ENCODE measurements around the gene RAPH1.

The RAPH1 gene, protein sequence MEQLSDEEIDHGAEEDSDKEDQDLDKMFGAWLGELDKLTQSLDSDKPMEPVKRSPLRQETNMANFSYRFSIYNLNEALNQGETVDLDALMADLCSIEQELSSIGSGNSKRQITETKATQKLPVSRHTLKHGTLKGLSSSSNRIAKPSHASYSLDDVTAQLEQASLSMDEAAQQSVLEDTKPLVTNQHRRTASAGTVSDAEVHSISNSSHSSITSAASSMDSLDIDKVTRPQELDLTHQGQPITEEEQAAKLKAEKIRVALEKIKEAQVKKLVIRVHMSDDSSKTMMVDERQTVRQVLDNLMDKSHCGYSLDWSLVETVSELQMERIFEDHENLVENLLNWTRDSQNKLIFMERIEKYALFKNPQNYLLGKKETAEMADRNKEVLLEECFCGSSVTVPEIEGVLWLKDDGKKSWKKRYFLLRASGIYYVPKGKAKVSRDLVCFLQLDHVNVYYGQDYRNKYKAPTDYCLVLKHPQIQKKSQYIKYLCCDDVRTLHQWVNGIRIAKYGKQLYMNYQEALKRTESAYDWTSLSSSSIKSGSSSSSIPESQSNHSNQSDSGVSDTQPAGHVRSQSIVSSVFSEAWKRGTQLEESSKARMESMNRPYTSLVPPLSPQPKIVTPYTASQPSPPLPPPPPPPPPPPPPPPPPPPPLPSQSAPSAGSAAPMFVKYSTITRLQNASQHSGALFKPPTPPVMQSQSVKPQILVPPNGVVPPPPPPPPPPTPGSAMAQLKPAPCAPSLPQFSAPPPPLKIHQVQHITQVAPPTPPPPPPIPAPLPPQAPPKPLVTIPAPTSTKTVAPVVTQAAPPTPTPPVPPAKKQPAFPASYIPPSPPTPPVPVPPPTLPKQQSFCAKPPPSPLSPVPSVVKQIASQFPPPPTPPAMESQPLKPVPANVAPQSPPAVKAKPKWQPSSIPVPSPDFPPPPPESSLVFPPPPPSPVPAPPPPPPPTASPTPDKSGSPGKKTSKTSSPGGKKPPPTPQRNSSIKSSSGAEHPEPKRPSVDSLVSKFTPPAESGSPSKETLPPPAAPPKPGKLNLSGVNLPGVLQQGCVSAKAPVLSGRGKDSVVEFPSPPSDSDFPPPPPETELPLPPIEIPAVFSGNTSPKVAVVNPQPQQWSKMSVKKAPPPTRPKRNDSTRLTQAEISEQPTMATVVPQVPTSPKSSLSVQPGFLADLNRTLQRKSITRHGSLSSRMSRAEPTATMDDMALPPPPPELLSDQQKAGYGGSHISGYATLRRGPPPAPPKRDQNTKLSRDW

DNA sequence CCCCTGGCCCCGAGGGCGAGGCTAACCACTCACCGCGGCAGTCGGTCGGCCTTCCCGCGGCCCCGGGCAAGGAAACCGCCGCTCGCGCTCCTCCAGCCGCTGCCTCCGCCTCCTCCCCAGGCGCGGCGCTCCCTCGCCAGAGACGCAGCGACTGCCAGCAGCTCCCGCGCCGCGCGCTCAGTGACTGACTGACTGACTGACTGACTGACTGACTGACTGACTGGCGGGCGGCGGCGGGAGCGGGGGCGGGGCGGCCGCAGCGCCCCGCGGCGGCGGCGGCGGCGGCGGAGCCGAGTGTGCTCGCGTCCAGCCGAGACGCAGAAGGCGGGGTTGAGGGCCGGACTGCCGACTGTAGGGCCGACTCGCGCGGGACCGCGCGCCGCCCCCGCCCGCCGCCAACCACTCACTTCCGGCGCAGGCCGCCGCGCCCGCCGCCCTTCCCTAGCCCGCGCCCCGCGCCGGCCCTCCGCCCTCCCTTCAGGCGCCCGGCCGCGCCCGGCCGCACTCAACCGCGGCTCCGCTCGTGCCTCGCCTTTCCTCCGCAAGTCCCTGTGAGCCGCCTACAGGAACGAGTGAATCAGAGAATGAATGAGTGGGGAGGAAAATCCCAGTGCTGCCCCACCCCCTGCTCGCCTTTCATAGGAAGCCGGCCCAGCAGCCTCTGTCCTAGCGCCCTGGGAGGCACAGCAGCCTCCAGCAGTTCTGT, at the start of gene RAPH1:
Gene RAPH1 (minus strand): TSS at position 224 of the 706 bp plus-strand sequence. CDS start 39,948 bp downstream, outside the sequence.
- peak; percentile 27 to 70 (median 44) for DNase-seq (ENCODE audit: low read depth in 4 of 4, low spot score in 1 of 4)

GRCh38 chr2:203584784-203585183, 49.7 kb upstream of the RAPH1 start:
- DNase-seq (ENCODE audit: low read depth in 4 of 4, low spot score in 1 of 4): no peak

GRCh38 chr2:203583701-203584100, 48.6 kb upstream of the RAPH1 start:
- DNase-seq (ENCODE audit: low read depth in 4 of 4, low spot score in 1 of 4): no peak

GRCh38 chr2:203583084-203583695, 48.1 kb upstream of the RAPH1 start:
- DNase-seq (ENCODE audit: low read depth in 4 of 4, low spot score in 1 of 4): no peak

- no peak for DNase-seq (ENCODE audit: low read depth in 4 of 4, low spot score in 1 of 4)
Measured at GRCh38 chr2:203582468-203582867, 47.4 kb upstream of the RAPH1 start.

- no peak for DNase-seq (ENCODE audit: low read depth in 4 of 4, low spot score in 1 of 4)
Measured at GRCh38 chr2:203580844-203581243, 45.7 kb upstream of the RAPH1 start.

DNA sequence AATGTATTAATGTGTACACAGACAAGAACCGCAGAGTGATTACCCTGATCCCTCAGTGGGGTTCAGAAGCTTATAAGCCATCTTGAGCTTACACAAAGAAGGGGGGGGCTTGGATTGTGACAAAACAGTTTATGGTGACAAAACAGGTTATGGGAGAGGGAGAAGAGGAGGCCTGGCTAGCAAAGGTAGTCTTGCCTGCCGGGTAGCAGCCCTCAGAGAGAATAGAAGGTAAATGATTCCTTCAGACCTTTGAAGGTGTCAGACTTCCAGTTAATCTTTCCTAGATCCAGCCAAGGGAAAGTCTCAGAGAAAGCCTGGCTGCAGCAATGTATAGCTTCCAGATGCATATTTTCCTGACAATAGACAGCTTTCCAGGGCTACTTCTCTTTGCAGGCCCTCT, 44.6 kb upstream of the RAPH1 start:
- DNase-seq (ENCODE audit: low read depth in 4 of 4, low spot score in 1 of 4): no peak

DNA sequence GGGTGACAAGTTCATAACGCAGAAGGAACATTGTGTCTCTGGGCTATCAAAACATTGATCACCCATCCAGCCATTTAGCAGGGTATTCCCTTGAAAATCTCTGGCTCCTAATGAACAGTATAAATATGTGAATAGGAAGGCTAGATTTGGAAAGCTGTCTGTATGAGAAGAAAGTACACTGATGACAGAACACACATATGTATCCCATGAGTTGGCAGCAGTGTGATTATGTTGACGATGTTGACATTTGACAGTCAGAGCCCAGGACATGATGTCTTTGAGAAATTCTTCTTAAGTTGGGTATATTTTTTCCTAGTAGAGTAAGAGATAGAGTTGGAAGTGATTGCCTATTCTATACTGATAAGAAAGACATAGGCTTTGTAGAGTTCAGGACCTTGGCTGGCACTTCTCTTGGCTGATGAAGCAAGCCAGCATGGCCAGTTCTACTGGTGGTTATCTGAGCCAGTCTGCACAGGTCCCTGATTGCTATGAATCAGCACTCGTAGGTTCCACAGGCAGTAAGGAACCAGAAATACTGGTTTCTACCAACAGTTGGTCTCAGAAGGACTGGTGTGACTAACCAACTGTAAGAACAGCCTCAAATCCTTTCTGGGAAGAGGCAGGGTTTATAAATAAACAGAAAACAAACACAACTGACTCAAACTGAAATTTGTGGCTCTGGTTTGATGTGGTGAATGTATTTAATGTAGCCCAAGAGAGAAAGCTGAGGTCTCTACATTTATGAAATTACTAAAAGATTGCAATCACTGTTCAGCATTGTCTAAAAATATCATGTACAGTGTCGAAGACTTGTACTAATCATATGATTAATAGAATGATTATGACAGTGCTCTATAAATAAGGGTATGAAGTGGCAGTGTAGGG, 43.9 kb upstream of the RAPH1 start:
- DNase-seq (ENCODE audit: low read depth in 4 of 4, low spot score in 1 of 4): no peak

- DNase-seq (ENCODE audit: low read depth in 4 of 4, low spot score in 1 of 4): no peak
Measured at GRCh38 chr2:203574824-203575223, 39.7 kb upstream of the RAPH1 start.

GRCh38 chr2:203572316-203572715, 37.2 kb upstream of the RAPH1 start:
- DNase-seq (ENCODE audit: low read depth in 4 of 4, low spot score in 1 of 4): no peak

DNA sequence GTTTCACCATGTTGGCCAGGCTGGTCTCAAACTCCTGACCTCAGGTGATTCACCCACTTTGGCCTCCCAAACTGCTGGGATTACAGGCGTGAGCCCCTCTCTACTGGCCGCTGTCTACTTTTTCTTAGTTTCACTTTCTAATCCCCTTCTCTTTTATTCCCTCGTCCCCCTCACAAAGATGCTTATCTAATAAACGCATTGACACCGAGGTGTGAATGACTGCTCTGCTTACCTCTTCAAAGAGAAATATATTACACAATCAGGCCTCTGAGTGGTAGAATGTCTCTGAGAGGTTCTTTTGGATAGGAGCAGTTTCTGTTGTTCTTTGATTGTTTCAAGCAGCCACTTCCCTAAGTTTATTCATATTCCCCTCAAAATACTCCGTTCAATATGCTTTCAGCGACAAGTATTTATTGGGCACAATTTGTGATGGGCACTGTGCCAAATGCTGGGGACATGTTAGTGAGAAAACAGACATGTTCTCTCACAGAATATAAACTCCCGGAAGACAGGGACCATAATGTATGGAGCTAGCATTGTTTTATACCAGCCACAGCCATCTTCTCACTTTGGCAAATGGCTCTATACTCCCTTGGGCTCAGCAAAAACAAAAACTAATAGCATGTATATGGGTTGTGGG, 34.7 kb upstream of the RAPH1 start:
- no peak for DNase-seq (ENCODE audit: low read depth in 4 of 4, low spot score in 1 of 4)

DNA sequence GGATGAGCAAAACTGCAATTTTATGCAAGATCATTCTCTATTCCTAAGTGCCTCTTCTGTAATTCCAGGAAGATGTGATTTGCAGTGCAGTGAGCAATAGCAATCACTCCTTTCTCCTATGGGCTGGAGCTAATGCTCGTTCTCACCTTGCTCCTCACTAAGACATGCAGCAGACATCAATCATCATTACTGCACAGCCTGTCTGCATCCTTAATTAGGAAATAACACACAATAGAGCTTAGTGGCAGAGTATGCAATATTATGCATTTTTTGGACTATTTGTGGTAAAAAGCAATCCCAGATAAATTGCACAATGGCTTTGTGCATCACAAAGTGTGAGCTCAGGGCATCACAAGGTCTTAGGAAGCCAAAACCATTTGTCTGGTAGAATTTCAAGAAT, 32.6 kb upstream of the RAPH1 start:
- DNase-seq (ENCODE audit: low read depth in 4 of 4, low spot score in 1 of 4): no peak

DNA sequence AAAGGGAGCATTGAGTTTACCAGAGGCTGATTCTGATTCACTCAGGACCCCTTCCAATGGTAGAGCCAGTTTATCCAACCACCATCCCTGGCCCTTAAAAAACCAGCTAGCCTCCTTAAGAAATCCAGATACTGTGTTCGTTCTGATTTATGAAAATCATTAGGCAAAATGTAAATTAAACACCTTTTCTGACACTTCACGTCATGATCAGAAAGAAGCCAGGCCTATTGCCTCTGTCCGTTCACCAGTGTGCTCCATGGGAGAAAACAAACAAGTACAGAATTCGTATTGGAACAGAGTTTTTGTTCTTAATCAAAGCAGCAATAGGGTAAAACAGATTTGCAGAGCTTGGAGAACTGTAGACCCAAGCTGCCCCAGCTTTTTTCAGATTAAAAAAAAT, 31.1 kb upstream of the RAPH1 start:
- DNase-seq (ENCODE audit: low read depth in 4 of 4, low spot score in 1 of 4): no peak

DNA sequence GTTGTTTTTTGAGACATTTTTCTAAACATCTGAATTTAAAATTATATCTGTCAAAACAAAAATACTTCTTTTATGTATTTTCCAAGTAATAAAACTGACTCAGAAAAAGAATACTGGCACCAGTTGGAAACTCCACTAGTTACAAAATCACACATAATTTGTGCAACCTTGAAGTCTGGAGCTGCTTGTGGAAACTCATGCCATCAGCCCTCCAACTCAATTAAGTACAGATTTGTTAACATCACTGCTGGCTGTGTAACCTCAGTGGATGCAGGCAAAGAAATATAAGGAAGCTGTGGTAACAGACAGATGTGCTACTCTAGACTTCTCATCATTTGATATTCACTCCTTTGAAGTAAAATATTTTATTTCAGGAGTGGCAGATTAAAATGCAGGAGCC, 30.0 kb upstream of the RAPH1 start:
- no peak for DNase-seq (ENCODE audit: low read depth in 4 of 4, low spot score in 1 of 4)

- no peak for DNase-seq (ENCODE audit: low read depth in 4 of 4, low spot score in 1 of 4)
Measured at GRCh38 chr2:203562268-203562667, 27.2 kb upstream of the RAPH1 start.

- DNase-seq (ENCODE audit: low read depth in 4 of 4, low spot score in 1 of 4): no peak
Measured at GRCh38 chr2:203559641-203560040, 24.5 kb upstream of the RAPH1 start.

DNA sequence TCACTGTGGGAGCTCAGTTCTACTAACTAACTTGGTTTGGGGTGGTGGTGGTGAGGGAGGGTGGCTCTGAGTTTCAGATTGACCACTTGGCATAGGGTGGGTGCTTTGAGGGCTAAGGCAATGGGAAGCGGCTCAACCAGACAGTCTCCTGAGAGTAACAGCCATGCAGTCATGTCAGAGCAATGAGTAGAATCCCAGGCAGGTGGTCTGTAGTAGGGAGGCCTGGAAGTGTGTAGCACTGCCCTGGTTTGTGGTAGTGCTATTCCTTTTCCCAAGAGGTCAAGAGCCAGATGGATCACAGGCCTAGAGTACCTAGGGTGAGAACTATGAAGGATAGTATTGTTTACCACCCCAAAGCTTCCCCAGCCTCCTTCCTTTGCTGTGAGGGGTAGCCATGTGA, 18.7 kb upstream of the RAPH1 start:
- no peak for DNase-seq (ENCODE audit: low read depth in 4 of 4, low spot score in 1 of 4)

DNA sequence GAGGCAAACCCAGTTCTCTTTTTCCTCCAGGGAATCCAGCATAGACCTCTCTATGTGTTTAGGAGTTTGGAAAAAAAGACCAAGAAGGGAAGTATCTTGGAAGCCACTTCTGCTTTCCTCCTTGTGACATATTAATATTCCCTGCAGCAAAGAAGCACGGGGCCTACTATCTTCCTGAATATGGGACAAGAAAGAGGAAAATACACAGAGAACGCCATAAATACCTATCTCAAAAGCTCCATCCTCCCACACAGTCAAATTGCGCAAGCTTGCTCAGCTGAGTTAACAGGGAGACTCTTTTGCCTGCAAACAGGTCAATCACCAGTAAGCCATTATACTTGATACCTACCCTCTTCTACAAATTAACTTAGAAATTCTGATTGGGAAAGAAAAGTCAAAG, 16.7 kb upstream of the RAPH1 start:
- no peak for DNase-seq (ENCODE audit: low read depth in 4 of 4, low spot score in 1 of 4)

DNA sequence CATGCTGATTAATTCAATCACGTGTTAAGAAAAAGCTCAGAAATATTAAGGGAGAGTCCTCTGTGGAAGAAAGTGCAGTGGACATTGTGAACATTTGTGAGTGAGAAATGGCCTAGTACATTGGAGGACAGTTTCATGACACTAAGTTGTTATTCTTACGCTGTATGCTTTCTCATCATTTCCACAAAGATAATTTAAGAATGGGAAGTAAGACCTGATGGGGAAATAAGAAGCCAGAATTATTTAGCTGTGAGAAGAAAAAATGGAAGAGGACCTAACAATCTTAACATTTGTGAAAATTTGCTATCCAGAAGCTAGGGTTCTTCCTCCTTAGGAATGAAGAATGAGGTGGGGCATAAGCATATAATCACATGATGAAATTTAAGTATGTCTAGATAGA, 15.2 kb upstream of the RAPH1 start:
- no peak for DNase-seq (ENCODE audit: low read depth in 4 of 4, low spot score in 1 of 4)

Data from stimulated activated CD4-positive, alpha-beta T cell treated with anti-CD3 and anti-CD28 coated beads, Interleukin-1b, Interleukin-23, amount 100 ng/mL, for 24 hours (primary cell).